Stimulated activated CD4-positive, alpha-beta T cell treated with anti-CD3 and anti-CD28 coated beads, Interleukin-2, amount 100 ng/mL, for 24 hours (primary cell): ENCODE results near the gene ITFG2.

Experiments
- DNase-seq, 2 donors: peaks; one replicate each; pipeline ENCODE4 v3.0.0-alpha.2; 2020

ITFG2 gene

GRCh38 chr12:2795291-2796186 lies 16.9 kb upstream of the ITFG2 start:
- DNase-seq, result peak; percentile 76 to 80

GRCh38 chr12:2796187-2796666 lies 16.2 kb upstream of the ITFG2 start:
- no peak for DNase-seq

DNA sequence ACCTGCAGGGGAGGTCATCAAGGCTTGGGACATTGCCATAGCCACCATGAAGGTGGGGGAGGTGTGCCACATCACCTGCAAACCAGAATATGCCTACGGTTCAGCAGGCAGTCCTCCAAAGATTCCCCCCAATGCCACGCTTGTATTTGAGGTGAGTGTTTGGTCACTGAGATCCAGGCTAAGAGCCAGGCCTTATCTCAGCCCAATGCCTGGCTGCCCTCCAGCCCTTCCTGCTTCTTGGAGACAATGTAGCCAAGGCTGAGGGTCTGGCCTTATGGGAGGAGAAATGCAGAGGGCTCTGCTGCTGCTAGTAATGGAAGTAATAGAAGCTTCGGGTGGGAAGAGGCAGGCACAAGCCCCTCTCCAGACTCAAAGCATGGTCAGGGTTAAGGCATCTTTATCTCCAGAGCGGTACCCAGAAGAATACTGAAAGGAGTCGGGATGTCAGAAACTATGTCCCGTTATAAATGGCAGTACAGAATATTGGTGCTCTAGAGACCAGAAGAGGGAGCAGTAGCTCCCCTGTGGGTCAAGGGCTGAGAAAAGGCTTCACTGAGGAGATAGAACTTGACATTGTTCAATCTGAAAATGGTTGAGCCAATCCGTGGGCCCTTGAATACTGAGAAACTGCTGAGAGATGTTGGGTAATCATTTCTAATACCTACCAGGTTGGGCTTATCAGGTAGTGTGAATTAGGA lies 14.6 kb upstream of the ITFG2 start:
- no peak for DNase-seq

DNA sequence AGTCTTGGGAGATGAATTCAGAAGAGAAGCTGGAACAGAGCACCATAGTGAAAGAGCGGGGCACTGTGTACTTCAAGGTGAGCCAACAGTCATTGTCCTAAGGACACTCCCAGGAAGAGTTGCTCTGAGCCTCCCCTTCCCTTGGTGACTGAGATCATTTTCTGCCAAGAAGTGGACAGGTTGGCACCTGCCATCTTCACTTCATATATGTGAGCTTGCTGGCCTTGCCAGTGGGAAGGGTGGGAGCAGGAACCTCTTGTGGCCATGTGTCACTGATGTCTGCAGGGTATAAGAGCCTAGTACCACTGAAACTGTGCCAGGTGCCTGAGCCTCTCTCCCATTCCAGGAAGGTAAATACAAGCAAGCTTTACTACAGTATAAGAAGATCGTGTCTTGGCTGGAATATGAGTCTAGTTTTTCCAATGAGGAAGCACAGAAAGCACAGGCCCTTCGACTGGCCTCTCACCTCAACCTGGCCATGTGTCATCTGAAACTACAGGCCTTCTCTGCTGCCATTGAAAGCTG lies 12.4 kb upstream of the ITFG2 start:
- no peak for DNase-seq

DNA sequence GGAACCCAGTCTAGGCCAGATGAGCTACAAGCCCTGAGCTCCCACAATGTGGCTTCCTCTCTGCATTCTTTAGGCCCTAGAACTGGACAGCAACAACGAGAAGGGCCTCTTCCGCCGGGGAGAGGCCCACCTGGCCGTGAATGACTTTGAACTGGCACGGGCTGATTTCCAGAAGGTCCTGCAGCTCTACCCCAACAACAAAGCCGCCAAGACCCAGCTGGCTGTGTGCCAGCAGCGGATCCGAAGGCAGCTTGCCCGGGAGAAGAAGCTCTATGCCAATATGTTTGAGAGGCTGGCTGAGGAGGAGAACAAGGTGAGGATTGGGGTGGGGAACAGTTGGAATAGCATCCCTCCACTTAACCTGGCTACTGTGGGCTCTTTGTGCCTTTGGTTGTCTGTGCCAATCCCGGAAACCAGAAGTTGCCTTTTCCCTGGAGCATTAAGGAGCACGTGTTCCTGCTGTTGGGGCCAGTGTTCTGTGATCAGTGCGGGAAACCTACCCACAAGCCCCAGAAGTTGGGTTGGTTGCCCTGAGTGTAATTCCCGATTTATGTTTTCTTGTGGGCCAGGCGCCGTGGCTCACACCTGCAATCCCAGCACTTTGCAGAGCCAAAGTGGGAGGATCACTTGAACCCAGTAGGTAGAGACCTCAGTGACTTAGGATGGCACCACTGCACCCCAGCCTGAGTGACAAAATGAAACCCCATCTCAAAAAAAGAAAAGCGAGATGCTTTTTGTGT lies 11.3 kb upstream of the ITFG2 start:
- DNase-seq, result no peak

DNA sequence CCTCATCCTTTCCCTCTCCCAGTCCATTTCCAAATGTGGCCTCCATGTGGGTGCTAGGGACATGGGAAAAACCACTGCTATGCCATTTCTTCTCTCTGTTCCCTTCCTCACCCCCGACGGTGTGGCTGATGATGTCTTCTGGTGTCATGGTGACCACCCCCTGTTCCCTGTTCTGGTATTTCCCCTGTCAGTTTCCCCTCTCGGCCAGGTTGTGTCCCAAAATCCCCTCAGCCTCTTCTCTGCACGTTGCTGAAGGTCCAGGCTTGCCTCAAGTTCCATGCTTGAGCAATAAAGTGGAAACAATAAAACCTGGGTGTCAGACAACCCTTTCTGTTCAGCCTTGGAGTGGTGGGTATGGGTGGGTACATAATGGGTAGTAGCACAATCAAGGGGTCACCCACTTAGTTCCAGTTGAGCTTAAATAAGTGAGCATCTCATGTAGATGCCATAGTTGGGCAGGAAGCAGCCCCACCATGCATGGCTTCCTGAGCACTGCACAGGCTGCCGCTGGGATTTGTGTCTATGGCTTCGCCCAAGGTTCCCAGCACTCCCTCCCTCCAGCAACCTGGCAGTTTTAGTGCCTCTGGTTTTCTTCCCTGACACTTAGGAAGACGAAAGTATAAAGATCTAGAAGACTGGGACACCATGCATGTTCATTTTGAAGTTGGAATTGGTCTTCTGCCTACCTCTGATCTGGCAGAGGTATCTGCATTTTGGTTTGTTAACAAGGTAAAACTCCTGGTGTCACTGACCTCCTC lies 8.7 kb upstream of the ITFG2 start:
- no peak for DNase-seq

GRCh38 chr12:2804393-2805142 lies 7.9 kb upstream of the ITFG2 start:
- DNase-seq, result no peak

DNA sequence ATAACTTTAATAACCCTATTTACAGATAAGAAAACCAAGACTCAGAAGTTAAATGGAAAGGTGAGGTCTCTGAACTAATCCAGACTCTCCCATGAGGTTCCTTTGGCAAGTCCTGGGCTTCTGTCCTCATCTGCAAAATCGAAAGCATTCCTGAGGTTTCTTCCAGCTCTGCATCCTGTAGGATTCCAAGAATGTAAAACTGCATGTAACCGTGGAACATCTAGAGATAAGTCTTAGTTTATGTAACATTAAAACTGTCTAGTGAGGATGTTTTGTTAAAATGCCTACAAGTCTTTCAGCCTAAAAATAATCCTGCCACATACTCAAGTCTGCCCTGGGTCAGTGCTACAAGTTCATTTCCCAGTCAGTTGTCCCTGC lies 7.3 kb upstream of the ITFG2 start:
- DNase-seq, result no peak

- DNase-seq, result no peak
Measured at GRCh38 chr12:2806700-2807099, 5.8 kb upstream of the ITFG2 start.

GRCh38 chr12:2811801-2812200 lies 667 bp upstream of the ITFG2 start:
- DNase-seq, result no peak

- DNase-seq, result peak; percentile 52 to 62
Measured at GRCh38 chr12:2813214-2814185, 1.0 kb downstream of the ITFG2 start.

- DNase-seq, result no peak
Measured at GRCh38 chr12:2819810-2820209, 7.3 kb downstream of the ITFG2 start.

DNA sequence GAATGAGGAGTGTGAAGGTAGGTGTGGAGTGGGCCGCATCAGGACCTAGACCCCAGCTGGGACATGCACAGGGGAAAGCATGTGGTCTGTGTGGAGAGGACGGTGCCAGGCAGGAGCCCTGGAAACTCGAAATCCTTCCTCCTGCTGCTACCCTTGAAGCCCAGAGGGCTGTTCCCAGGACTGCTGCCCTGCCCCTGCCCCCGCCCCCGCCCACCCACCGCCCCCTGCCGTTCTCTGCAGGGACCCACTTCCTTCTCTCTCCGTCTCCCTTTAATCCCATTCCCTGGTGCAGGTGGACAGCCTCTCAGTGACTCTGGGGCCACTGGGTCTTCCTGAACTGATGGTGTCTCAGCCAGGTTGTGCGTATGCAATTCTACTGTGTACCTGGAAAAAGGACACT lies 8.0 kb downstream of the ITFG2 start:
- no peak for DNase-seq

GRCh38 chr12:2823483-2823882 lies 11.0 kb downstream of the ITFG2 start:
- DNase-seq, result no peak

GRCh38 chr12:2824541-2824940 lies 12.1 kb downstream of the ITFG2 start:
- no peak for DNase-seq

- no peak for DNase-seq
Measured at GRCh38 chr12:2825132-2825531, 12.7 kb downstream of the ITFG2 start.

GRCh38 chr12:2826036-2826435 lies 13.6 kb downstream of the ITFG2 start:
- DNase-seq, result no peak

DNA sequence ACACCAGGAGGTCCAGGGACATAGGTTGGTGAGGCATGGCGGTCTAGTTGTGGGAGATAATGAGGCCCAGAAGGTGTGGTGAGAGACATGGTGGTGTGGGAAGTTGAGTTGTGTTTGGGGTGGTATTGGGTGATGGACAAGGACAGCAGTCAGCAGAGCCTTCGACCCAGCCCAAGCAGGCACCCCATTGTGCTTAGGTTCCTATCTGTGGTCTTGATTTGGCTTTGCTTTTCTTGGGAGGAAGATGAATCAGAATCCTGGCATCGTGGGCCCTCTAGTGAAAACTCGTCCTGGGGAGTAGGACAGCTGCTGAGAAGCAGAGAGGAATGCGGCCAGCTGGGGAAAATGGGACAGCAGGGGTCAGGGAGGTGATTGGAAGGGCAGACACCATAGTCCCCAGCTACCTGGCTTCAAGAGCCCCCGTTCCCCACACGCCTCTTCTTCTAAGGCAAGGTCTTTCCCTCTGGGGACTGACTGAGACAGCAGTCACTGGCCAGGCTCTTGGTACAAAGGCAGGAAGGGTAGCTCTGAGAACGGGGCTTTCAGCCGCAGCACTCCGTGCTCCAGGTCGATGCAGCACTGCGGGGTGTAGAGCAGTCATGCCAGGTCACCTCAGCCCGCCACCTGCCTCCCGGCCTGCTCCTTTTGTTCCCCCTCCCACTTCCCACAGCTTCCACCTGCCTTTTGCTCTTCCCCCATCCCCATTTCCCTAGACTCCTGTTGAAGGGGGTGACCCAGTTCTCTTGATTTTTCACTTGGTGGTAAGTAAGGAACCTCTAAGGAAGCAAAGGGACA lies 14.4 kb downstream of the ITFG2 start:
- no peak for DNase-seq

- DNase-seq, result no peak
Measured at GRCh38 chr12:2829275-2829674, 16.8 kb downstream of the ITFG2 start.
